K562 (cell line): ENCODE measurements around the gene EXOC3L2. TPM values are rescaled to one million over a fixed set of nuclear protein-coding genes. Genes with fewer than 3 reads are reported as not detected.
A peak's percentile ranks its signal among the peaks of the same experiment; 100 is the strongest.

Source experiments
- CBFA2T3 ChIP-seq: fragments of 450-650 bp; IDR thresholded peaks from 2 replicates; pipeline ENCODE4 v1.6.1; 2017
- CBFB ChIP-seq: sonication (generic); formaldehyde crosslinking; IDR thresholded peaks from 2 replicates; pipeline ENCODE4 v1.4.0; 2020; ENCODE audit warnings: mild to moderate bottlenecking, missing genetic modification reagents
- EHMT2 ChIP-seq: fragments of 450-650 bp; IDR thresholded peaks from 2 replicates; pipeline ENCODE4 v1.6.1; 2018; ENCODE audit warnings: antibody characterized with exemption
- HNRNPUL1 ChIP-seq: fragments of 200-400 bp; formaldehyde crosslinking; IDR thresholded peaks from 2 replicates; pipeline ENCODE4 v1.6.1; 2017; ENCODE audit warnings: low read length
- MEF2A ChIP-seq: IDR thresholded peaks from 2 replicates; pipeline ENCODE4 v1.6.1; 2011; ENCODE audit warnings: low read depth, mild to moderate bottlenecking, low read length, moderate library complexity; ENCODE audit not compliant: control insufficient read depth
- MYC ChIP-seq, 2 experiments: fragments of 250-450 bp in 1 of 2; sonication (Bioruptor Pico) in 1 of 2; IDR thresholded peaks; 2 replicates each; pipeline versions ENCODE4 v1.5.1 to v1.6.1; 2012 to 2021; ENCODE audit warnings: low read depth in 2 of 2, borderline replicate concordance in 1 of 2, improper control_type of control experiment in 1 of 2, low read length in 1 of 2, mild to moderate bottlenecking in 1 of 2, moderate library complexity in 1 of 2
- NEUROD1 ChIP-seq: fragments of 150-350 bp; IDR thresholded peaks from 2 replicates; pipeline ENCODE4 v1.6.1; 2014; ENCODE audit warnings: borderline replicate concordance, low read length, low read depth; ENCODE audit not compliant: partially characterized antibody
- PML ChIP-seq: IDR thresholded peaks from 2 replicates; pipeline ENCODE4 v1.6.1; 2012; ENCODE audit warnings: low read length, inconsistent platforms
- RBBP5 ChIP-seq: fragments of 200-600 bp; sonication (generic); IDR thresholded peaks from 2 replicates; pipeline ENCODE4 v1.6.1; 2012; ENCODE audit warnings: borderline replicate concordance, mild to moderate bottlenecking, low read length, control low read depth, inconsistent platforms; ENCODE audit not compliant: insufficient read depth, poor library complexity, severe bottlenecking
- RFX7 ChIP-seq: fragments of 250-450 bp; sonication (Bioruptor Pico); IDR thresholded peaks from 2 replicates; pipeline ENCODE4 v1.5.1; 2021; ENCODE audit warnings: mild to moderate bottlenecking
- SAFB2 ChIP-seq: fragments of 200-400 bp; formaldehyde crosslinking; IDR thresholded peaks from 2 replicates; pipeline ENCODE4 v1.6.1; 2018; ENCODE audit warnings: borderline replicate concordance, low read length, low read depth, moderate library complexity; ENCODE audit not compliant: severe bottlenecking
- SMARCA5 ChIP-seq: fragments of 450-650 bp; IDR thresholded peaks from 2 replicates; pipeline ENCODE4 v1.6.1; 2016
- SMARCE1 ChIP-seq: fragments of 450-650 bp; IDR thresholded peaks from 2 replicates; pipeline ENCODE4 v1.7.1; 2016; ENCODE audit warnings: mild to moderate bottlenecking
- ZFX ChIP-seq: sonication (generic); formaldehyde crosslinking; IDR thresholded peaks from 2 replicates; pipeline ENCODE4 v1.8.0; 2022; ENCODE audit warnings: mild to moderate bottlenecking, missing genetic modification reagents, moderate library complexity
- ZNF165 ChIP-seq: fragments of 250-450 bp; sonication (Bioruptor Pico); IDR thresholded peaks from 2 replicates; pipeline ENCODE4 v1.4.0; 2020; ENCODE audit warnings: borderline replicate concordance
- ZNF384 ChIP-seq: IDR thresholded peaks from 2 replicates; pipeline ENCODE4 v1.6.1; 2012; ENCODE audit warnings: low read depth, low read length, improper control_type of control experiment
- ZNF76 ChIP-seq: fragments of 250-450 bp; sonication (Bioruptor Pico); IDR thresholded peaks from 2 replicates; pipeline ENCODE4 v1.4.0; 2020; ENCODE audit warnings: mild to moderate bottlenecking, moderate library complexity, borderline replicate concordance
- polyA plus RNA-seq, 8 experiments: library from polyadenylated mRNA; depleted of rRNA in 4 of 8; stranded (reverse) in 5 of 8; unstranded in 3 of 8; fragments of >200 nt; fragmentation: Nextera tagmentation in 2 of 8; fragmentation: Illumina TruSeq in 1 of 8; extraction: Ambion mirVana in 2 of 8; extraction: Trizol in 1 of 8; gene quantifications; 2 replicates each; pipeline versions ENCODE4 v1.2.1 to v1.2.3, GENCODE V29; 2011 to 2014; ENCODE audit warnings: inconsistent platforms in 1 of 8, missing spikeins in 1 of 8
- total RNA-seq, 7 experiments: library from RNA; depleted of rRNA in 6 of 7; stranded (reverse); fragments of >200 nt in 6 of 7; fragmentation: Illumina TruSeq in 2 of 7; extraction: Trizol in 2 of 7; gene quantifications; 2 replicates each; pipeline versions ENCODE4 v1.2.1 to v1.2.3, GENCODE V29; 2011 to 2021; ENCODE audit warnings: low replicate concordance in 1 of 7
- TF ChIP-seq, protein P1 (sequence below): fragments of 250-450 bp; sonication (Bioruptor Pico); IDR thresholded peaks from 2 replicates; pipeline ENCODE4 v1.9.0; 2021; ENCODE audit warnings: mild to moderate bottlenecking
- TF ChIP-seq, protein P2 (sequence below): fragments of 200-800 bp; sonication (Bioruptor generic); IDR thresholded peaks from 2 replicates; pipeline ENCODE4 v1.6.1; 2017; ENCODE audit warnings: missing genetic modification characterization, missing compliant biosample characterization
- TF ChIP-seq, protein P3 (sequence below), 2 experiments: fragments of 450-650 bp; formaldehyde crosslinking in 1 of 2; IDR thresholded peaks; 2 replicates each; pipeline versions ENCODE4 v1.4.0 to v1.6.1; 2014 to 2020; ENCODE audit warnings: mild to moderate bottlenecking in 2 of 2, borderline replicate concordance in 1 of 2, low read depth in 1 of 2

Gene EXOC3L2
- total and polyA plus RNA-seq, 9 of the 15 experiments (the other 6 are each of a cell fraction or from before 2014, with no cell fraction given): 0.31 to 19.0 (median 2.4) TPM

DNA sequence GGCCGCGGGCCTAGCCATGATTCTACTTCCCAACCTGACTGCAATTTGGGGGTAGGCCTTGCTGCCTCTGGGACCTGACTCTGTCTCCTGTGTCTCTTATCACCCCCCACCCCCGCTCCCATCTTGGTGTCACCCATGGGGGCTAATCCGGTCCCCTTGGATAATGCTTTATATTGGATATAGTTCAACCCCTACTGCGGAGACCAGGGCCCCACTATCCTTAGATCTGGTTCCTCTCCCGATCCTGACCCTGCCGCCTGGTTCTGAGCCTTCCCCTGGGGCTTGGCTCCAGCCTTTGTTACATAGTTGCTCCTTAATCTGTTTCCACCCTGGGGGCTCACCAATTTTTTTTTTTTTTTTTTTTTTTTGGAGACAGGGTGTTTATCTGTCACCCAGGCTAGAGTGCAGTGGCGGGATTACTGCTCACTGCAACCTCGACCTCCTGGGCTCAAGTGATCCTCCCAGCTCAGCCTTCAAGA is 65.3 kb downstream of the EXOC3L2 start (continued):
- peak; percentile 67 for TF ChIP-seq ZNF384
- no peak for TF ChIP-seq ZNF165 (CRISPR knock-in tag)
- TF ChIP-seq PML: 0 out of 2 replicates have a peak, but pooled peaks have one; percentile 31
- TF ChIP-seq, protein P1, sequence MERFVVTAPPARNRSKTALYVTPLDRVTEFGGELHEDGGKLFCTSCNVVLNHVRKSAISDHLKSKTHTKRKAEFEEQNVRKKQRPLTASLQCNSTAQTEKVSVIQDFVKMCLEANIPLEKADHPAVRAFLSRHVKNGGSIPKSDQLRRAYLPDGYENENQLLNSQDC: no peak
- no peak for TF ChIP-seq CBFA2T3
- no peak for TF ChIP-seq EHMT2
- no peak for TF ChIP-seq NEUROD1
- TF ChIP-seq ZFX (CRISPR knock-in tag): peak; percentile 73
- TF ChIP-seq SMARCA5: no peak
- 0 out of 2 replicates have a peak, but pooled peaks have one; percentile 41 for TF ChIP-seq ZNF76 (CRISPR knock-in tag)
- TF ChIP-seq CBFB: no peak
- no peak for TF ChIP-seq MYC (IDR thresholded peaks at IDR 0.05; ENCODE audit: low read depth, low read length)
- no peak for TF ChIP-seq MYC (CRISPR knock-in tag; IDR thresholded peaks at IDR 0.05; ENCODE audit: borderline replicate concordance, low read depth)
- TF ChIP-seq SAFB2: no peak
- TF ChIP-seq SMARCE1: no peak
- TF ChIP-seq RFX7 (CRISPR knock-in tag): no peak
- TF ChIP-seq, protein P2, sequence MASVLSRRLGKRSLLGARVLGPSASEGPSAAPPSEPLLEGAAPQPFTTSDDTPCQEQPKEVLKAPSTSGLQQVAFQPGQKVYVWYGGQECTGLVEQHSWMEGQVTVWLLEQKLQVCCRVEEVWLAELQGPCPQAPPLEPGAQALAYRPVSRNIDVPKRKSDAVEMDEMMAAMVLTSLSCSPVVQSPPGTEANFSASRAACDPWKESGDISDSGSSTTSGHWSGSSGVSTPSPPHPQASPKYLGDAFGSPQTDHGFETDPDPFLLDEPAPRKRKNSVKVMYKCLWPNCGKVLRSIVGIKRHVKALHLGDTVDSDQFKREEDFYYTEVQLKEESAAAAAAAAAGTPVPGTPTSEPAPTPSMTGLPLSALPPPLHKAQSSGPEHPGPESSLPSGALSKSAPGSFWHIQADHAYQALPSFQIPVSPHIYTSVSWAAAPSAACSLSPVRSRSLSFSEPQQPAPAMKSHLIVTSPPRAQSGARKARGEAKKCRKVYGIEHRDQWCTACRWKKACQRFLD (CRISPR knock-in tag): no peak
- TF ChIP-seq, protein P3, sequence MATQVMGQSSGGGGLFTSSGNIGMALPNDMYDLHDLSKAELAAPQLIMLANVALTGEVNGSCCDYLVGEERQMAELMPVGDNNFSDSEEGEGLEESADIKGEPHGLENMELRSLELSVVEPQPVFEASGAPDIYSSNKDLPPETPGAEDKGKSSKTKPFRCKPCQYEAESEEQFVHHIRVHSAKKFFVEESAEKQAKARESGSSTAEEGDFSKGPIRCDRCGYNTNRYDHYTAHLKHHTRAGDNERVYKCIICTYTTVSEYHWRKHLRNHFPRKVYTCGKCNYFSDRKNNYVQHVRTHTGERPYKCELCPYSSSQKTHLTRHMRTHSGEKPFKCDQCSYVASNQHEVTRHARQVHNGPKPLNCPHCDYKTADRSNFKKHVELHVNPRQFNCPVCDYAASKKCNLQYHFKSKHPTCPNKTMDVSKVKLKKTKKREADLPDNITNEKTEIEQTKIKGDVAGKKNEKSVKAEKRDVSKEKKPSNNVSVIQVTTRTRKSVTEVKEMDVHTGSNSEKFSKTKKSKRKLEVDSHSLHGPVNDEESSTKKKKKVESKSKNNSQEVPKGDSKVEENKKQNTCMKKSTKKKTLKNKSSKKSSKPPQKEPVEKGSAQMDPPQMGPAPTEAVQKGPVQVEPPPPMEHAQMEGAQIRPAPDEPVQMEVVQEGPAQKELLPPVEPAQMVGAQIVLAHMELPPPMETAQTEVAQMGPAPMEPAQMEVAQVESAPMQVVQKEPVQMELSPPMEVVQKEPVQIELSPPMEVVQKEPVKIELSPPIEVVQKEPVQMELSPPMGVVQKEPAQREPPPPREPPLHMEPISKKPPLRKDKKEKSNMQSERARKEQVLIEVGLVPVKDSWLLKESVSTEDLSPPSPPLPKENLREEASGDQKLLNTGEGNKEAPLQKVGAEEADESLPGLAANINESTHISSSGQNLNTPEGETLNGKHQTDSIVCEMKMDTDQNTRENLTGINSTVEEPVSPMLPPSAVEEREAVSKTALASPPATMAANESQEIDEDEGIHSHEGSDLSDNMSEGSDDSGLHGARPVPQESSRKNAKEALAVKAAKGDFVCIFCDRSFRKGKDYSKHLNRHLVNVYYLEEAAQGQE (IDR thresholded peaks at IDR 0.05; ENCODE audit: borderline replicate concordance): no peak
- TF ChIP-seq, protein P3 (CRISPR knock-in tag; IDR thresholded peaks at IDR 0.05; ENCODE audit: low read depth): no peak
- no peak for TF ChIP-seq MEF2A
- peak; percentile 3 for TF ChIP-seq RBBP5
- no peak for TF ChIP-seq HNRNPUL1
